MM.1S (cell line): ENCODE data around the gene SWI5.
A peak's percentile ranks its signal among the peaks of the same experiment; 100 is the strongest.

Experiments
- DNase-seq: peaks from one replicate; pipeline ENCODE4 v3.0.0-alpha.2; 2015
- H2AFZ ChIP-seq: fragments of 300-600 bp; sonication (generic); 2 replicates; pipeline ENCODE4 v1.6.0; 2016; ENCODE audit warnings: antibody characterized with exemption, low read length
- H3F3A ChIP-seq: fragments of 300-600 bp; sonication (generic); 2 replicates; pipeline ENCODE4 v1.6.1; 2016; ENCODE audit warnings: mild to moderate bottlenecking, antibody characterized with exemption, low read length, moderate library complexity, mixed read lengths; ENCODE audit not compliant: insufficient read depth
- H3K27ac ChIP-seq: fragments of 300-600 bp; sonication (generic); 2 replicates; pipeline ENCODE4 v1.5.1; 2016; ENCODE audit warnings: mild to moderate bottlenecking, low read length
- H3K27me3 ChIP-seq: fragments of 300-600 bp; sonication (generic); replicated peaks from 2 replicates; pipeline ENCODE4 v1.6.0; 2016; ENCODE audit warnings: low read length; ENCODE audit not compliant: insufficient read depth
- H3K36me3 ChIP-seq: fragments of 300-600 bp; sonication (generic); replicated peaks from 2 replicates; pipeline ENCODE4 v1.6.1; 2016; ENCODE audit warnings: mild to moderate bottlenecking, low read length, mixed read lengths; ENCODE audit not compliant: insufficient read depth
- H3K4me1 ChIP-seq: fragments of 300-600 bp; sonication (generic); 2 replicates; pipeline ENCODE4 v1.6.1; 2016; ENCODE audit warnings: low read length, mixed read lengths
- H3K4me2 ChIP-seq: fragments of 300-600 bp; sonication (generic); 2 replicates; pipeline ENCODE4 v1.6.0; 2016; ENCODE audit warnings: low read depth, low read length
- H3K4me3 ChIP-seq: fragments of 300-600 bp; sonication (generic); 2 replicates; pipeline ENCODE4 v1.5.1; 2016; ENCODE audit warnings: low read length, mixed read lengths
- H3K79me2 ChIP-seq: fragments of 300-600 bp; sonication (generic); 2 replicates; pipeline ENCODE4 v1.6.1; 2016; ENCODE audit warnings: mixed run types, low read length, mixed read lengths
- H3K9ac ChIP-seq: fragments of 300-600 bp; sonication (generic); 2 replicates; pipeline ENCODE4 v1.6.1; 2016; ENCODE audit warnings: low read length, mixed read lengths
- H3K9me2 ChIP-seq: fragments of 300-600 bp; sonication (generic); replicated peaks from 2 replicates; pipeline ENCODE4 v1.6.1; 2016; ENCODE audit warnings: mild to moderate bottlenecking, low read length, mixed read lengths; ENCODE audit not compliant: insufficient read depth
- H3K9me3 ChIP-seq: fragments of 300-600 bp; sonication (generic); replicated peaks from 2 replicates; pipeline ENCODE4 v1.6.1; 2016; ENCODE audit warnings: mild to moderate bottlenecking, low read length, mixed read lengths; ENCODE audit not compliant: insufficient read depth
- H4K20me1 ChIP-seq: fragments of 300-600 bp; sonication (generic); 2 replicates; pipeline ENCODE4 v1.6.1; 2016; ENCODE audit warnings: mild to moderate bottlenecking, low read length, moderate library complexity, mixed read lengths; ENCODE audit not compliant: insufficient read depth
- EZH2 ChIP-seq: fragments of 300-600 bp; sonication (generic); optimal IDR thresholded peaks from 2 replicates; pipeline ENCODE3; 2017; ENCODE audit warnings: low read depth, mild to moderate bottlenecking, antibody characterized with exemption, low read length, mixed read lengths
- EZH2phosphoT487 ChIP-seq: fragments of 300-600 bp; sonication (generic); IDR thresholded peaks from 2 replicates; pipeline ENCODE4 v1.6.1; 2018; ENCODE audit warnings: antibody characterized with exemption, low read length
- TF ChIP-seq, protein P1 (sequence below): fragments of 300-600 bp; sonication (generic); IDR thresholded peaks from 2 replicates; pipeline ENCODE4 v1.5.1; 2016; ENCODE audit warnings: antibody characterized with exemption, low read length, mixed read lengths

SWI5 gene

DNA sequence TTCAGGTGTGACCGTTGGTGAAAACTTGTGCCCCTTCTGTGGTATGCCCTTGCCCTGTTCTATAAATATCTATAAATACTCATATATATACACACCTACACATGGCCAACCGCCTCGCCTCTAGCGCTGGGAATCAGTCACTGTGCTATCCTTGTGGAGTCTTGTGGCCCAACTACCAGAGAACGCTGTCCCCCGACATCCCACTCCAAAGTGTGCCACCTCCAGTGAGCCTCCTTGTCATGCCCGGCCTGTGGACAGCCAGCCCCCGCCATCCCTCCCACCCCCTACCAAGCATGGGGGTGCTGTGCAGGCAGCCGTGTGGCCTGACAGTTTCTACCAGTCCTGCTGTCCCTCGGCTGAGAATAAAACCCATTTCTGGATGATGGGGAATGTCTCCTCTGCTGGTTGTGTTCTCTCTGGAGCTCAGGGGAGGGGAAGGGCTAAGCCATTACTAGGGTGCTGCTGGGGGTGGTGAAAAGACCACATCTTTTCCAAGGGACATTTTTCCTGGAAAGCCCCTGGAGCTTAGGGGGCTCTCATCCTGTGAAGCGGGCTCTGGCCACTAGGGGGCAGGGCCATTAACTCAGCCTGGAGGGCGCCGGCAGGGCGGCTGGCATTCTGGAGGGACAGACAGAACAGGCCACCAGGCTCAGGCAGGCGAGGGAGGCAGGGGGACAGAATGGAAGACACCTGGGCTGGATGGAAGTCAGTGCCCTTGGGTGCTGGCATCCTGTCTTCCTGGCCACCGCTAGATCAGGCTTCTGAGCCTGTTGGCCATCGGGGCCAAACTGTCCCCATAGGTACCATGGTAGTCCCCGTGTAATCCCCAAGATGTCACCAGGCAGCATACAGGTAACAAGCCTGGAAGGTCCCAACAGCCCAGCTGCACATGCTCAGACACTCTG, 21.0 kb upstream of the SWI5 start:
- H2AFZ ChIP-seq, result no peak overlapping the region
- H3K9me3 ChIP-seq, result no peaks in the 10 kb centered on the region
- no peaks in the 10 kb centered on the region for H3K79me2 ChIP-seq
- peaks cover 19% of the 10 kb centered on the region for H3K27me3 ChIP-seq
- H3K9ac ChIP-seq, result no peak overlapping the region
- TF ChIP-seq, protein P1, sequence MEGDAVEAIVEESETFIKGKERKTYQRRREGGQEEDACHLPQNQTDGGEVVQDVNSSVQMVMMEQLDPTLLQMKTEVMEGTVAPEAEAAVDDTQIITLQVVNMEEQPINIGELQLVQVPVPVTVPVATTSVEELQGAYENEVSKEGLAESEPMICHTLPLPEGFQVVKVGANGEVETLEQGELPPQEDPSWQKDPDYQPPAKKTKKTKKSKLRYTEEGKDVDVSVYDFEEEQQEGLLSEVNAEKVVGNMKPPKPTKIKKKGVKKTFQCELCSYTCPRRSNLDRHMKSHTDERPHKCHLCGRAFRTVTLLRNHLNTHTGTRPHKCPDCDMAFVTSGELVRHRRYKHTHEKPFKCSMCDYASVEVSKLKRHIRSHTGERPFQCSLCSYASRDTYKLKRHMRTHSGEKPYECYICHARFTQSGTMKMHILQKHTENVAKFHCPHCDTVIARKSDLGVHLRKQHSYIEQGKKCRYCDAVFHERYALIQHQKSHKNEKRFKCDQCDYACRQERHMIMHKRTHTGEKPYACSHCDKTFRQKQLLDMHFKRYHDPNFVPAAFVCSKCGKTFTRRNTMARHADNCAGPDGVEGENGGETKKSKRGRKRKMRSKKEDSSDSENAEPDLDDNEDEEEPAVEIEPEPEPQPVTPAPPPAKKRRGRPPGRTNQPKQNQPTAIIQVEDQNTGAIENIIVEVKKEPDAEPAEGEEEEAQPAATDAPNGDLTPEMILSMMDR, result peak; percentile 86
- TF ChIP-seq EZH2, result no peak
- H3F3A ChIP-seq, result peaks cover 1% of the 10 kb centered on the region; the same call in 1 of the 2 replicates
- no peak overlapping the region for H3K4me2 ChIP-seq
- no peaks in the 10 kb centered on the region for H3K9me2 ChIP-seq
- H3K36me3 ChIP-seq, result no peaks in the 10 kb centered on the region
- no peak overlapping the region for H3K27ac ChIP-seq
- DNase-seq, result peak; percentile 30
- peaks cover 3% of the 10 kb centered on the region; the same call in 1 of the 2 replicates for H3K4me1 ChIP-seq
- no peak overlapping the region for H3K4me3 ChIP-seq
- H4K20me1 ChIP-seq, result no peaks in the 10 kb centered on the region

- Histone ChIP-seq H3K4me3 (no peak overlapping the region), H4K20me1 (no peaks in the 10 kb centered on the region), H3K27ac (no peak overlapping the region), H3K9ac (no peak overlapping the region), H2AFZ (no peak overlapping the region), H3K27me3 (peaks cover 6% of the 10 kb centered on the region), H3F3A (no peaks in the 10 kb centered on the region), H3K4me1 (no peaks in the 10 kb centered on the region), H3K9me2 (no peaks in the 10 kb centered on the region), H3K36me3 (no peaks in the 10 kb centered on the region), H3K9me3 (no peaks in the 10 kb centered on the region), H3K79me2 (no peaks in the 10 kb centered on the region), H3K4me2 (no peak overlapping the region)
- DNase-seq, result no peak
- no peak for TF ChIP-seq EZH2phosphoT487
- TF ChIP-seq EZH2, result no peak
- TF ChIP-seq, protein P1, result no peak
Measured at GRCh38 chr9:128257086-128257825, 18.8 kb upstream of the SWI5 start.

- H2AFZ ChIP-seq, result no peak overlapping the region
- H3K4me3 ChIP-seq, result no peak overlapping the region
- no peaks in the 10 kb centered on the region for H3F3A ChIP-seq
- no peaks in the 10 kb centered on the region for H4K20me1 ChIP-seq
- TF ChIP-seq, protein P1, result no peak
- no peak for TF ChIP-seq EZH2phosphoT487
- no peak for TF ChIP-seq EZH2
- no peaks in the 10 kb centered on the region for H3K27me3 ChIP-seq
- DNase-seq, result no peak
- no peak overlapping the region for H3K4me2 ChIP-seq
- H3K9me2 ChIP-seq, result no peaks in the 10 kb centered on the region
- H3K36me3 ChIP-seq, result no peaks in the 10 kb centered on the region
- H3K9ac ChIP-seq, result no peak overlapping the region
- H3K79me2 ChIP-seq, result no peaks in the 10 kb centered on the region
- H3K4me1 ChIP-seq, result no peaks in the 10 kb centered on the region
- no peak overlapping the region for H3K27ac ChIP-seq
- no peaks in the 10 kb centered on the region for H3K9me3 ChIP-seq
Measured at GRCh38 chr9:128257907-128258306, 18.2 kb upstream of the SWI5 start.
